ENCODE results near the gene MLLT3.

MLLT3 gene

GRCh38 chr9:20630241-20630943, 8.1 kb upstream of the MLLT3 start:
- DNase-seq = no peak

- no peak for DNase-seq
These were observed 2.7 kb upstream of the MLLT3 start for GRCh38 chr9:20625003-20625349.

GRCh38 chr9:20624201-20625002, 2.1 kb upstream of the MLLT3 start:
- peak in 27 of 51 donors; percentile 2 to 66 (median 42) for DNase-seq

GRCh38 chr9:20623748-20624124, 1.4 kb upstream of the MLLT3 start:
- DNase-seq = no peak

- DNase-seq = peak in 24 of 51 donors; percentile 4 to 73 (median 28)
These were observed 885 bp upstream of the MLLT3 start for GRCh38 chr9:20623021-20623747.

- peak in 44 of 51 donors; percentile 34 to 91 (median 66) for DNase-seq
These were observed 599 bp downstream of the MLLT3 start for GRCh38 chr9:20621471-20622329.

GRCh38 chr9:20620650-20621470, 1.4 kb downstream of the MLLT3 start:
- peak in 26 of 51 donors; percentile 4 to 73 (median 34) for DNase-seq

GRCh38 chr9:20619487-20620200, 2.7 kb downstream of the MLLT3 start:
- peak in 8 of 51 donors; percentile 2 to 47 (median 19) for DNase-seq

- DNase-seq = peak in 1 of 51 donors; percentile 57
These were observed 3.9 kb downstream of the MLLT3 start for GRCh38 chr9:20618361-20618802.

- peak in 1 of 51 donors; percentile 12 for DNase-seq
These were observed 5.5 kb downstream of the MLLT3 start for GRCh38 chr9:20616808-20617207.

GRCh38 chr9:20614602-20615216, 7.6 kb downstream of the MLLT3 start:
- DNase-seq = no peak

- DNase-seq = no peak
These were observed 10.5 kb downstream of the MLLT3 start for GRCh38 chr9:20611691-20612287.

GRCh38 chr9:20610591-20610990, 11.7 kb downstream of the MLLT3 start:
- DNase-seq = no peak

- no peak for DNase-seq
These were observed 13.7 kb downstream of the MLLT3 start for GRCh38 chr9:20608582-20608981.

- DNase-seq = peak in 15 of 51 donors; percentile 2 to 35 (median 14)
These were observed 15.6 kb downstream of the MLLT3 start for GRCh38 chr9:20606652-20607051.

- DNase-seq = no peak
These were observed 17.7 kb downstream of the MLLT3 start for GRCh38 chr9:20604562-20604961.

GRCh38 chr9:20603524-20604268, 18.6 kb downstream of the MLLT3 start:
- DNase-seq = no peak

GRCh38 chr9:20601292-20601691, 21.0 kb downstream of the MLLT3 start:
- DNase-seq = no peak
